ENCODE results near the gene FKBP5. TPM values are rescaled to one million over a fixed set of nuclear protein-coding genes. Genes with fewer than 3 reads are reported as not detected.
"Not testable (repeated sequence)": the region's sequence is repeated elsewhere in the genome, so short reads cannot be mapped to it uniquely, and the experiment has no call there.

FKBP5 gene
- polyA plus RNA-seq, 1 experiment = 7.6 TPM

DNA sequence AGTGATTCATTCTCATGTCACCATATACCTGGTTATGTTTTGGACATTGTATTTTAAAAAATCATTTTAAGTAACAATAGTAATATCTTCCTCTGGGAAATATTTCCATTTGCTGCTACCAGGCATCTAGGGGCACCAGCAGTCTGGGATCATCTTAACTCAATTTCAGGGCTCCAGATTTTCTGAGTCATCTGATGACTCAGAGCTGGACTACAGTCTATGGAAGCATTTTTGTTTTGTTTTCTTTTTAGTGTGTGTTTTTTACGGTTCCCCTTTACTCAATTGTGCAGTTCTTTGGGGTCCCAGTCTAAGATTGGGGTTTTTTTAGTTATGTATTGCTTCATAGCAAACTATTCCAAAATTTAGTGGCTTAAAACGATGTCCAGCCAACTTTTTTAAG lies 5.7 kb upstream of the FKBP5 start:
- no peak for DNase-seq (ENCODE audit: low read depth, low spot score)
- CTCF ChIA-PET = no interaction called here
- Histone ChIP-seq H3K4me3 (ENCODE audit: low read depth, low read length) (no peak overlapping the region), H3K27me3 (ENCODE audit: control insufficient read depth, insufficient read depth, low read length) (no peaks in the 10 kb centered on the region), H3K27ac (ENCODE audit: low read depth, low read length) (no peak overlapping the region), H3K9me3 (ENCODE audit: control insufficient read depth, insufficient read depth, low read length) (peaks cover 12% of the 10 kb centered on the region)
- TF ChIP-seq, protein P1, sequence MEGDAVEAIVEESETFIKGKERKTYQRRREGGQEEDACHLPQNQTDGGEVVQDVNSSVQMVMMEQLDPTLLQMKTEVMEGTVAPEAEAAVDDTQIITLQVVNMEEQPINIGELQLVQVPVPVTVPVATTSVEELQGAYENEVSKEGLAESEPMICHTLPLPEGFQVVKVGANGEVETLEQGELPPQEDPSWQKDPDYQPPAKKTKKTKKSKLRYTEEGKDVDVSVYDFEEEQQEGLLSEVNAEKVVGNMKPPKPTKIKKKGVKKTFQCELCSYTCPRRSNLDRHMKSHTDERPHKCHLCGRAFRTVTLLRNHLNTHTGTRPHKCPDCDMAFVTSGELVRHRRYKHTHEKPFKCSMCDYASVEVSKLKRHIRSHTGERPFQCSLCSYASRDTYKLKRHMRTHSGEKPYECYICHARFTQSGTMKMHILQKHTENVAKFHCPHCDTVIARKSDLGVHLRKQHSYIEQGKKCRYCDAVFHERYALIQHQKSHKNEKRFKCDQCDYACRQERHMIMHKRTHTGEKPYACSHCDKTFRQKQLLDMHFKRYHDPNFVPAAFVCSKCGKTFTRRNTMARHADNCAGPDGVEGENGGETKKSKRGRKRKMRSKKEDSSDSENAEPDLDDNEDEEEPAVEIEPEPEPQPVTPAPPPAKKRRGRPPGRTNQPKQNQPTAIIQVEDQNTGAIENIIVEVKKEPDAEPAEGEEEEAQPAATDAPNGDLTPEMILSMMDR (IDR thresholded peaks at IDR 0.05; ENCODE audit: low read depth, low read length) = no peak
- POLR2A ChIA-PET = no interaction called here

DNA sequence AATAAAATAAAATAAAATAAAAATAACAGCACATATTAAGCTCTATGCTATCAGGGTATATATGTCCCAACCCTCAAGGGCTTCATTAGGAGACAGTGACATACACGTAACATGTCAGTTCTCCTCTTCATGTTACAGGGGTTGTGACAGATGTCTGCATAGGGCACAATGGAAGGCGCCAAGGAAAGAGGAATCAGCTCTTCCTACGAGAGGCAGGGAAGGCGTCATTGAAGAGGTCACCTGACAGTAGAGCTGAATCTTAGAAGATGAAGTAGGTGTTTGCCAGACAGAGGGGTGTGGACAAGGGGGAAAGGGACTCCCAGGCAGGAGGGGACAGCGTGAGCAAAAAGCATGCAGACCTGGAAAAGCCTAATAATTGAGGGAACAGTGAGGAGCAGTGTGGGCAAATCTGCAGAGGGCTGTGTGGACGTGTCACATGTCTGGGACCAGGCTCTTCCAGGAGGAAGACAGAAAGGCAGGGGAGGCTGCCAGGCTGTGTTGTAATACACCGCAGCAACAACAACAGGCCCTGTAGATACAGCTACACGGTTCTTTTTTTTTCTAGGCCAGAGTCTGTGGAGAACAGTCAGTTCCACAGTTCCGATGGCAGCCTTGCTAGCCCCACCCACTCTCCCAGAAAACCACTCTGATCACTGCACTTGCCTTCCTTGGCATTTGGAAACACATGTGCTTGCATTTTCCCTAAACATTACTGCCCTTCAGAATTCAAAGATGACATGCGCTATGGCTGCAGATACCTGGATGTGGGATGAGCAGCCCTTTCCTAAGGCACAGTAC lies 2.5 kb upstream of the FKBP5 start:
- no peak for DNase-seq (ENCODE audit: low read depth, low spot score)
- H3K27me3 ChIP-seq (ENCODE audit: control insufficient read depth, insufficient read depth, low read length) = no peaks in the 10 kb centered on the region
- CTCF ChIA-PET = interaction anchor here (1.1 to 1.6 kb wide), 2 partner anchors 46 to 169 kb away, joined by 4 read pairs; partner anchors contain the start of gene ARMC12
- peaks cover 12% of the 10 kb centered on the region for H3K9me3 ChIP-seq (ENCODE audit: control insufficient read depth, insufficient read depth, low read length)
- H3K4me3 ChIP-seq (ENCODE audit: low read depth, low read length) = no peak overlapping the region
- TF ChIP-seq, protein P1 (IDR thresholded peaks at IDR 0.05; ENCODE audit: low read depth, low read length) = no peak
- POLR2A ChIA-PET = interaction anchor here (1.4 kb wide), 1 partner anchor 36 kb away, joined by 4 read pairs; no protein-coding TSS in a partner anchor
- no peak overlapping the region for H3K27ac ChIP-seq (ENCODE audit: low read depth, low read length)

DNA sequence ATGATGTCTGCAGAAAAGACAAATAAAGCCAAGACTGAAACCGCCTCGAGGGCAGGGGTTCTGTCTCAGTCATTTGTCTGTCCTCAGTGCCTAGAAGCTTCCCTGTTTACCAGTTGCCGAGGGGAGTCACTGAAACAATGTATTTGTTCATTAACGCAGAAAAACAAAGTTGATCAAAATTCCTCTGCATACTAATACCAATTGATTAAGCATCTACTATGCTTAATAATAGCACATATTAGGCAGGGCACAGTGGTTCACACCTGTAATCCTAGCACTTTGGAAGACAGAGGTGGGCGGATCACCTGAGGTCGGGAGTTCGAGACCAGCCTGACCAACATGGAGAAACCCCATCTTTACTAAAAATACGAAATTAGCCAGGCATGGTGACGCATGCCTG lies 1.8 kb upstream of the FKBP5 start:
- POLR2A ChIA-PET = no interaction called here
- H3K9me3 ChIP-seq (ENCODE audit: control insufficient read depth, insufficient read depth, low read length) = peaks cover 12% of the 10 kb centered on the region

DNA sequence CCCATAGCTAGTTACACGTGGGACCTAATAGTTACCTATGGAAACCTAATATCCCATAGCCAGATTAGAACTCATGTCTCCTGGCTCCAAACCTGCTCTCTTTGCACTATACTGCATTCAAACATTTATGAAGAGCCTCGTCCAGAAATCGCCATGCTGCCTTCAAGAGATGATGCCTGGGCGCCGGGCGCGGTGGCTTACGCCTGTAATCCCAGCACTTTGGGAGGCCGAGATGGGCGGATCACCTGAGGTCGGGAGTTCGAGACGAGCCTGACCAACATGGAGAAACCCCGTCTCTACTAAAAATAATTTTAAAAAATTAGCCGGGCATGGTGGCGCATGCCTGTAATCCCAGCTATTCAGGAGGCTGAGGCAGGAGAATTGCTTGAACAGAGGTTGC lies 1.3 kb upstream of the FKBP5 start:
- peaks cover 12% of the 10 kb centered on the region for H3K9me3 ChIP-seq (ENCODE audit: control insufficient read depth, insufficient read depth, low read length)
- H3K27ac ChIP-seq (ENCODE audit: low read depth, low read length); POLR2A ChIA-PET; DNase-seq (ENCODE audit: low read depth, low spot score); CTCF ChIA-PET; H3K4me3 ChIP-seq (ENCODE audit: low read depth, low read length); H3K27me3 ChIP-seq (ENCODE audit: control insufficient read depth, insufficient read depth, low read length): not testable (repeated sequence)

More for the DNA sequence above, 1.8 kb upstream of the FKBP5 start:
- Histone ChIP-seq H3K27ac (ENCODE audit: low read depth, low read length) (no peak overlapping the region), H3K27me3 (ENCODE audit: control insufficient read depth, insufficient read depth, low read length) (no peaks in the 10 kb centered on the region), H3K4me3 (ENCODE audit: low read depth, low read length) (no peak overlapping the region)
- CTCF ChIA-PET = interaction anchor here (1.1 to 1.6 kb wide), 2 partner anchors 47 to 168 kb away, joined by 4 read pairs; partner anchors contain the start of gene ARMC12
- no peak for DNase-seq (ENCODE audit: low read depth, low spot score)
- TF ChIP-seq, protein P1 (IDR thresholded peaks at IDR 0.05; ENCODE audit: low read depth, low read length) = no peak

DNA sequence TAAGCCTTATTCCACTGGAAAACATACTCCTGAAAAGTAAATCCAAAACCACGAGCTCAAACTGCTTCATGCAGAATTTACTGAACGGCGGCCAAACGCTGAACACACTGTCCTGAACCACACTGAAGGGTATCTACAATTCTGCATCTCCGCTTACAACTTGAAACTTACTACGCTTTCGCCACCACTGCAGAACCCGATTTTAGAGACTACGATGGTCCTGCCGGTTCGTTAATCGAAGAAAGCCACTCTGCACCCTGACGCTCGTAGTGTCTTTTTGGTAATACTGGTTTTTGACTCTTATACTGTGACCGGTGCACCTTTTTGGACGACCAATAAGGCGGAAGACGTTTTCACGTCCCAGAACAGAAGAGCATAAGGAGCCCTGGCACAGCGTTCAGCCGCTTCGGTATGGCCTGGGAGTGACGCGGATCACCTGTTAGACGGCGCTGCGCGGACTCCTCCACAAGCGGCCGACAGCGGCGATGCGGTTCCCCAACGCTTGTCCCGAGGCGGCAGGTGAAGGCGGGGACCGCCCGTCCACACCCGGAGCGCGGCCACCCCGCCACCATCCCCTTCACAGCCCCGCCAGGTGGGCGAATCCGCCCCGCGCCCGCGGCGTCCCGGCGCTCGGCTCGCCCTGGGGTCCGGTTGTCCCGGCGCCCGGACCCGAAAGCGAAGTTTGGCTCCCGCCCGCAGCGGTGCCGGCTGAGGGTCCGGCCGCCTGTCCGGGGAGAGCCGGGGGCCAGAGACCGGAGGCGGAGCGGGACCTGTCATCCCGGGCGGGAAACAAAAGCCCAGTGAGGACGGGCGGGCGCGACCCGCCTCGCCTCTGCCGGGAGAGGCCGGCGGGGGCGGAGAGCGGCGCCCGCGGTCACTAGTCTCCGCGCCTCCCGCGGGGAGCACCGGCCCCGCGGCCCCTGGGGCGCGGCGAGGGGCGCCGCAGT lies 784 bp downstream of the FKBP5 start:
- no peaks in the 10 kb centered on the region for H3K9me3 ChIP-seq (ENCODE audit: control insufficient read depth, insufficient read depth, low read length)
- H3K27ac ChIP-seq (ENCODE audit: low read depth, low read length) = no peak overlapping the region
- POLR2A ChIA-PET = interaction anchor here (0.6 to 0.9 kb wide), 3 partner anchors 39 to 97 kb away, joined by 3 to 8 read pairs (median 4); no protein-coding TSS in a partner anchor
- DNase-seq (ENCODE audit: low read depth, low spot score) = no peak
- CTCF ChIA-PET = interaction anchor here (1.6 to 3.7 kb wide), 3 partner anchors 49 to 102 kb away, joined by 4 to 36 read pairs (median 26); partner anchors contain the start of gene ARMC12
- peak overlapping the region; percentile 75 for H3K4me3 ChIP-seq (ENCODE audit: low read depth, low read length)
- TF ChIP-seq, protein P1 (IDR thresholded peaks at IDR 0.05; ENCODE audit: low read depth, low read length) = no peak
- H3K27me3 ChIP-seq (ENCODE audit: control insufficient read depth, insufficient read depth, low read length) = no peaks in the 10 kb centered on the region
